DMS53 (cell line): Measurements from ENCODE around the gene VTI1A.
A peak's percentile ranks its signal among the peaks of the same experiment; 100 is the strongest.
"Not testable (repeated sequence)": the region's sequence is repeated elsewhere in the genome, so short reads cannot be mapped to it uniquely, and the experiment has no call there.

Experiments used
- DNase-seq: peaks from one replicate; lab custom pipeline; 2025; lab: John Stamatoyannopoulos, UW

Gene VTI1A

GRCh38 chr10:112446855-112447619, at the start of gene VTI1A, which contains the start of gene ZDHHC6:
TSS of gene VTI1A (plus strand) at chr10:112447215. CDS start at chr10:112447374, 159 bp downstream.
TSS of gene ZDHHC6 (minus strand) at chr10:112446914. CDS start at chr10:112445436, 1,478 bp downstream.
- DNase-seq, result peak; percentile 93

- DNase-seq, result no peak
Observed at GRCh38 chr10:112397592-112397991, 49.4 kb upstream of the VTI1A start.

GRCh38 chr10:112402917-112403316, 44.1 kb upstream of the VTI1A start:
- no peak for DNase-seq

GRCh38 chr10:112404617-112405016, 42.4 kb upstream of the VTI1A start:
- no peak for DNase-seq

- DNase-seq, result not testable (repeated sequence)
Observed at GRCh38 chr10:112406806-112407205, 40.2 kb upstream of the VTI1A start.

GRCh38 chr10:112407696-112408095, 39.3 kb upstream of the VTI1A start:
- DNase-seq, result no peak

- no peak for DNase-seq
Observed at GRCh38 chr10:112409299-112409698, 37.7 kb upstream of the VTI1A start.

- DNase-seq, result no peak
Observed at GRCh38 chr10:112409755-112410154, 37.3 kb upstream of the VTI1A start.

- no peak for DNase-seq
Observed at GRCh38 chr10:112412696-112413095, 34.3 kb upstream of the VTI1A start.

- DNase-seq, result no peak
Observed at GRCh38 chr10:112421731-112422130, 25.3 kb upstream of the VTI1A start.

GRCh38 chr10:112424651-112425050, 22.4 kb upstream of the VTI1A start:
- no peak for DNase-seq

- DNase-seq, result no peak
Observed at GRCh38 chr10:112426111-112426510, 20.9 kb upstream of the VTI1A start.

GRCh38 chr10:112429147-112429546, 17.9 kb upstream of the VTI1A start:
- DNase-seq, result no peak

GRCh38 chr10:112429654-112430230, 17.3 kb upstream of the VTI1A start:
- DNase-seq, result no peak

- DNase-seq, result no peak
Observed at GRCh38 chr10:112433136-112433535, 13.9 kb upstream of the VTI1A start.

GRCh38 chr10:112434988-112435619, 11.9 kb upstream of the VTI1A start:
- DNase-seq, result peak; percentile 71

GRCh38 chr10:112438356-112438755, 8.7 kb upstream of the VTI1A start:
- no peak for DNase-seq

- DNase-seq, result no peak
Observed at GRCh38 chr10:112441520-112441919, 5.5 kb upstream of the VTI1A start.

GRCh38 chr10:112442063-112442462, 5.0 kb upstream of the VTI1A start:
- no peak for DNase-seq

GRCh38 chr10:112446055-112446854, 760 bp upstream of the VTI1A start:
- DNase-seq, result peak; percentile 44

- DNase-seq, result no peak
Observed at GRCh38 chr10:112447620-112447928, 559 bp downstream of the VTI1A start.

GRCh38 chr10:112448888-112449287, 1.9 kb downstream of the VTI1A start:
- DNase-seq, result no peak
